ENCODE data around the gene IRGQ. TPM values are rescaled to one million over a fixed set of nuclear protein-coding genes. Genes with fewer than 3 reads are reported as not detected.

Gene IRGQ
- total RNA-seq, 1 experiment from 2014 or later, result 38.1 TPM

- peaks cover 10% of the 10 kb centered on the region for H3K36me3 Mint-ChIP-seq
- peak overlapping the region; percentile 99 for H3K4me3 Mint-ChIP-seq
- peak; percentile 66 for ATAC-seq
- no peaks in the 10 kb centered on the region for H3K27me3 Mint-ChIP-seq (ENCODE audit: low read depth)
- ChIA-PET POLR2A (interaction anchor here (0.6 to 1.8 kb wide), 10 partner anchors 19 to 131 kb away, joined by 3 to 12 read pairs (median 4); partner anchors contain the start of gene XRCC1), CTCF (interaction anchor here (0.6 to 6.9 kb wide), 41 partner anchors 11 to 215 kb away, joined by 3 to 140 read pairs (median 4); partner anchors contain the start of genes PHLDB3, PINLYP, XRCC1 and ZNF428)
- DNase-seq (ENCODE audit: low spot score), result peak; percentile 81
- no peak for TF ChIP-seq NFE2L1 (CRISPR knock-in tag; IDR thresholded peaks at IDR 0.05)
- TF ChIP-seq ETV6 (CRISPR knock-in tag; IDR thresholded peaks at IDR 0.05), result peak; percentile 52; the same call in 1 of the 2 replicates
- peak; percentile 94 for TF ChIP-seq ZNF121 (CRISPR knock-in tag; IDR thresholded peaks at IDR 0.05)
- TF ChIP-seq E2F5 (CRISPR knock-in tag; IDR thresholded peaks at IDR 0.05), result 0 out of 2 replicates have a peak, but pooled peaks have one; percentile 30
- TF ChIP-seq CTCF (IDR thresholded peaks at IDR 0.05), result peak; percentile 70
- TF ChIP-seq GABPB1 (CRISPR knock-in tag; IDR thresholded peaks at IDR 0.05), result no peak
- peak; percentile 78 for TF ChIP-seq KAT7 (CRISPR knock-in tag; IDR thresholded peaks at IDR 0.05; ENCODE audit: borderline replicate concordance)
- TF ChIP-seq HMGXB4 (CRISPR knock-in tag; IDR thresholded peaks at IDR 0.05), result 0 out of 2 replicates have a peak, but pooled peaks have one; percentile 43
- 0 out of 2 replicates have a peak, but pooled peaks have one; percentile 42 for TF ChIP-seq MYBL2 (CRISPR knock-in tag; IDR thresholded peaks at IDR 0.05)
- no peaks in the 10 kb centered on the region for H3K9me3 Mint-ChIP-seq
- peak overlapping the region; percentile 99 for H3K27ac Mint-ChIP-seq
- H3K4me1 Mint-ChIP-seq, result peaks cover 17% of the 10 kb centered on the region
Observed at GRCh38 chr19:43594710-43595604, 977 bp downstream of the IRGQ start.

- H3K27me3 Mint-ChIP-seq (ENCODE audit: low read depth), result no peaks in the 10 kb centered on the region
- ChIA-PET POLR2A (interaction anchor here (0.6 to 1.8 kb wide), 7 partner anchors 19 to 130 kb away, joined by 3 to 6 read pairs (median 4); partner anchors contain the start of gene XRCC1), CTCF (interaction anchor here (0.8 to 6.9 kb wide), 36 partner anchors 11 to 191 kb away, joined by 3 to 140 read pairs (median 4); partner anchors contain the start of genes PHLDB3, PINLYP, XRCC1 and ZNF428)
- no peak overlapping the region for H3K27ac Mint-ChIP-seq
- H3K4me3 Mint-ChIP-seq, result no peak overlapping the region
- ATAC-seq, result no peak
- no peak for DNase-seq (ENCODE audit: low spot score)
- no peak for TF ChIP-seq GRHL2 (CRISPR knock-in tag; IDR thresholded peaks at IDR 0.05; ENCODE audit: insufficient replicate concordance, severe bottlenecking)
- TF ChIP-seq NFE2L1 (CRISPR knock-in tag; IDR thresholded peaks at IDR 0.05), result no peak
- no peak for TF ChIP-seq JAZF1 (CRISPR knock-in tag; IDR thresholded peaks at IDR 0.05)
- TF ChIP-seq SP1 (CRISPR knock-in tag; conservative IDR thresholded peaks at IDR 0.05), result no peak
- TF ChIP-seq FOXP1 (CRISPR knock-in tag; IDR thresholded peaks at IDR 0.05; ENCODE audit: borderline replicate concordance), result no peak
- TF ChIP-seq ZNF121 (CRISPR knock-in tag; IDR thresholded peaks at IDR 0.05), result no peak
- no peak for TF ChIP-seq AR (CRISPR knock-in tag; IDR thresholded peaks at IDR 0.05)
- no peak for TF ChIP-seq PRDM15 (CRISPR knock-in tag; IDR thresholded peaks at IDR 0.05)
- TF ChIP-seq MXD4 (CRISPR knock-in tag; IDR thresholded peaks at IDR 0.05; ENCODE audit: borderline replicate concordance), result no peak
- TF ChIP-seq NR2C2 (CRISPR knock-in tag; IDR thresholded peaks at IDR 0.05), result no peak
- no peak for TF ChIP-seq ZNF512 (CRISPR knock-in tag; IDR thresholded peaks at IDR 0.05; ENCODE audit: borderline replicate concordance)
- peaks cover 10% of the 10 kb centered on the region for H3K36me3 Mint-ChIP-seq
- no peaks in the 10 kb centered on the region for H3K9me3 Mint-ChIP-seq
- peaks cover 17% of the 10 kb centered on the region for H3K4me1 Mint-ChIP-seq
Observed at GRCh38 chr19:43594081-43594697, 1.7 kb downstream of the IRGQ start.

Measured in WTC11 (cell line).